ENCODE results near the gene MAP2K5. TPM values are rescaled to one million over a fixed set of nuclear protein-coding genes. Genes with fewer than 3 reads are reported as not detected.

The MAP2K5 gene
- total RNA-seq, 4 donors from 2014 or later, result 8.0 to 14.0 (median 9.1) TPM

- WGBS, 2 donors, result 80 to 91% methylated on average over 7 of the region's 7 CpGs
- no peak for TF ChIP-seq POLR2A (IDR thresholded peaks at IDR 0.05)
- TF ChIP-seq, protein P1, sequence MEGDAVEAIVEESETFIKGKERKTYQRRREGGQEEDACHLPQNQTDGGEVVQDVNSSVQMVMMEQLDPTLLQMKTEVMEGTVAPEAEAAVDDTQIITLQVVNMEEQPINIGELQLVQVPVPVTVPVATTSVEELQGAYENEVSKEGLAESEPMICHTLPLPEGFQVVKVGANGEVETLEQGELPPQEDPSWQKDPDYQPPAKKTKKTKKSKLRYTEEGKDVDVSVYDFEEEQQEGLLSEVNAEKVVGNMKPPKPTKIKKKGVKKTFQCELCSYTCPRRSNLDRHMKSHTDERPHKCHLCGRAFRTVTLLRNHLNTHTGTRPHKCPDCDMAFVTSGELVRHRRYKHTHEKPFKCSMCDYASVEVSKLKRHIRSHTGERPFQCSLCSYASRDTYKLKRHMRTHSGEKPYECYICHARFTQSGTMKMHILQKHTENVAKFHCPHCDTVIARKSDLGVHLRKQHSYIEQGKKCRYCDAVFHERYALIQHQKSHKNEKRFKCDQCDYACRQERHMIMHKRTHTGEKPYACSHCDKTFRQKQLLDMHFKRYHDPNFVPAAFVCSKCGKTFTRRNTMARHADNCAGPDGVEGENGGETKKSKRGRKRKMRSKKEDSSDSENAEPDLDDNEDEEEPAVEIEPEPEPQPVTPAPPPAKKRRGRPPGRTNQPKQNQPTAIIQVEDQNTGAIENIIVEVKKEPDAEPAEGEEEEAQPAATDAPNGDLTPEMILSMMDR (IDR thresholded peaks at IDR 0.05), result no peak
- no peak for DNase-seq (ENCODE audit: low spot score in 2 of 2)
- H3K4me3 ChIP-seq (ENCODE audit: low read depth, poor library complexity, severe bottlenecking), result no peak overlapping the region
- intact Hi-C loops (cut with DNase I; ENCODE audit: low total_unique reads), result no loop called here
Observed at GRCh38 chr15:67783303-67783702, 240.8 kb downstream of the MAP2K5 start.

DNA sequence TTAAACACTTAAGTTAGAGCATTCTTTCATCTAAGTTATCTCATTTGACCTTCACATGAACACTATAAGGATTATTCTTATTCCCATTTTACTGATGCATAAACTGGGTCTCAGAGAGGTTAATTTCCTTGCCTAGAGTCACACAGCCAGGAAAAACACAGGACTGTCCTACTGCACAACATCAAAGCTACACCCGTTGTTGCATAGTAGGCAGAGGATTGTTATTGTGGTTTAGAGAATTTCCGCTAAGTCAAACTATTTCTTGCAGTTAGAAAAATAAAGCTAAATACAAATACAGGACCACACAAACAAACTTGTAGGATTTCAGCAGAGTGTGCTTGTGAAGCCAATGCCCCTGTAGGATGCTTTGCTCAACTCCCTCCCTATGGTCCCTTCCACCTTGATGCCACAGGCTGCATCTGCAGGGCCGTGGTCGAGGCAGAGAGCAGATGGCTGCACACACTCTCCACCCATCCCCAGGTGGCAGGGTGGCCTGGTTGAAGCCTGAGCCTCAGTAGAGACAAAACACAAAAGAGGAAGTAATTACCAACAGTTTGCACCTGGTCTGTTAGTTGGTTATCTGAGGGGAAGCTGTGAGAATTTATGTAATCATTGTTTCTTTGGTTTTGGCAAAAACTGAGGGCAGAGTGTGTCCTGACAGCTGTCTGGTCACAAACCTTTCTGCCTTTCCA lies 241.7 kb downstream of the MAP2K5 start:
- no peak overlapping the region for H3K4me3 ChIP-seq (ENCODE audit: low read depth, poor library complexity, severe bottlenecking)
- TF ChIP-seq POLR2A (IDR thresholded peaks at IDR 0.05), result no peak
- TF ChIP-seq, protein P1 (IDR thresholded peaks at IDR 0.05), result no peak
- WGBS, 2 donors, result 70 to 81% methylated on average over 4 of the region's 4 CpGs
- DNase-seq (ENCODE audit: low spot score in 2 of 2), result no peak
- intact Hi-C loops (cut with DNase I; ENCODE audit: low total_unique reads), result no loop called here

- WGBS, 2 donors, result 88 to 90% methylated on average over 12 of the region's 12 CpGs
- TF ChIP-seq, protein P1 (IDR thresholded peaks at IDR 0.05), result no peak
- no peak for TF ChIP-seq POLR2A (IDR thresholded peaks at IDR 0.05)
- DNase-seq (ENCODE audit: low spot score in 2 of 2), result no peak
- no peak overlapping the region for H3K4me3 ChIP-seq (ENCODE audit: low read depth, poor library complexity, severe bottlenecking)
- intact Hi-C loops (cut with DNase I; ENCODE audit: low total_unique reads), result no loop called here
Observed at GRCh38 chr15:67784856-67785430, 242.4 kb downstream of the MAP2K5 start.

- no peak for TF ChIP-seq POLR2A (IDR thresholded peaks at IDR 0.05)
- TF ChIP-seq, protein P1 (IDR thresholded peaks at IDR 0.05), result no peak
- DNase-seq (ENCODE audit: low spot score in 2 of 2), result no peak
- WGBS, 2 donors, result 88 to 91% methylated on average over 5 of the region's 5 CpGs
- H3K4me3 ChIP-seq (ENCODE audit: low read depth, poor library complexity, severe bottlenecking), result no peak overlapping the region
- intact Hi-C loops (cut with DNase I; ENCODE audit: low total_unique reads), result no loop called here
Observed at GRCh38 chr15:67785431-67785830, 242.9 kb downstream of the MAP2K5 start.

- no peak for DNase-seq (ENCODE audit: low spot score in 2 of 2)
- WGBS, 2 donors, result 97 to 98% methylated on average over 4 of the region's 4 CpGs
- no peak overlapping the region for H3K4me3 ChIP-seq (ENCODE audit: low read depth, poor library complexity, severe bottlenecking)
- TF ChIP-seq POLR2A (IDR thresholded peaks at IDR 0.05), result no peak
- TF ChIP-seq, protein P1 (IDR thresholded peaks at IDR 0.05), result no peak
- intact Hi-C loops (cut with DNase I; ENCODE audit: low total_unique reads), result no loop called here
Observed at GRCh38 chr15:67786646-67787045, 244.1 kb downstream of the MAP2K5 start.
